Mesendoderm (in vitro differentiated cells): ENCODE measurements around the gene FTH1.

Source experiments
- DNase-seq: peaks from one replicate; pipeline ENCODE4 v3.0.0; 2013
- H2AK5ac ChIP-seq: 2 replicates; pipeline ENCODE4 v1.6.1; 2013; ENCODE audit warnings: low read length, inconsistent platforms
- H2BK120ac ChIP-seq: 2 replicates; pipeline ENCODE4 v1.6.1; 2013; ENCODE audit warnings: low read depth, mild to moderate bottlenecking, low read length, moderate library complexity, mixed read lengths
- H2BK15ac ChIP-seq: replicated peaks from 2 replicates; pipeline ENCODE4 v1.6.1; 2013; ENCODE audit warnings: low read depth, mild to moderate bottlenecking, moderate library complexity
- H2BK5ac ChIP-seq: 2 replicates; pipeline ENCODE4 v1.6.1; 2013; ENCODE audit warnings: low read length, inconsistent platforms
- H3K18ac ChIP-seq: 2 replicates; pipeline ENCODE4 v1.6.1; 2013; ENCODE audit warnings: mild to moderate bottlenecking, low read length, mixed read lengths
- H3K23ac ChIP-seq: one replicate; pipeline ENCODE4 v1.6.1; 2013; ENCODE audit warnings: low read length
- H3K27ac ChIP-seq: 2 replicates; pipeline ENCODE4 v1.5.1; 2013; ENCODE audit warnings: low read depth, mild to moderate bottlenecking, inconsistent platforms, low read length, moderate library complexity
- H3K27me3 ChIP-seq: 2 replicates; pipeline ENCODE4 v1.6.1; 2013; ENCODE audit warnings: low read length, control low read depth, mild to moderate bottlenecking, inconsistent platforms; ENCODE audit not compliant: insufficient read depth, poor library complexity
- H3K36me3 ChIP-seq: 2 replicates; pipeline ENCODE4 v1.6.1; 2013; ENCODE audit warnings: low read length, inconsistent platforms; ENCODE audit not compliant: control insufficient read depth, insufficient read depth
- H3K4ac ChIP-seq: one replicate; pipeline ENCODE4 v1.6.1; 2013; ENCODE audit warnings: low read depth, mild to moderate bottlenecking, low read length, moderate library complexity
- H3K4me1 ChIP-seq: 2 replicates; pipeline ENCODE4 v1.6.1; 2013; ENCODE audit warnings: low read depth, low read length, inconsistent platforms; ENCODE audit not compliant: control insufficient read depth
- H3K4me2 ChIP-seq: 2 replicates; pipeline ENCODE4 v1.6.1; 2013; ENCODE audit warnings: low read length
- H3K4me3 ChIP-seq: 2 replicates; pipeline ENCODE4 v1.5.1; 2013; ENCODE audit warnings: mild to moderate bottlenecking, low read length
- H3K56ac ChIP-seq: one replicate; pipeline ENCODE4 v1.6.1; 2013; ENCODE audit warnings: low read length
- H3K79me1 ChIP-seq: 2 replicates; pipeline ENCODE4 v1.6.1; 2013; ENCODE audit warnings: low read length, inconsistent platforms
- H3K79me2 ChIP-seq: 2 replicates; pipeline ENCODE4 v1.6.1; 2013; ENCODE audit warnings: mild to moderate bottlenecking, low read length; ENCODE audit not compliant: control insufficient read depth, insufficient read depth
- H3K9ac ChIP-seq: 2 replicates; pipeline ENCODE4 v1.6.1; 2013; ENCODE audit warnings: low read length, inconsistent platforms
- H4K5ac ChIP-seq: one replicate; pipeline ENCODE4 v1.6.1; 2013; ENCODE audit warnings: low read length
- H4K8ac ChIP-seq: one replicate; pipeline ENCODE4 v1.6.1; 2013; ENCODE audit warnings: low read depth, mild to moderate bottlenecking, control low read depth, low read length, moderate library complexity
- WGBS: extraction: QIAGEN DNeasy Blood & Tissue Kit; methylation state at CpG from one replicate; pipeline ENCODE4 v1.1.7; 2013; ENCODE audit warnings: low lambda C conversion rate, missing lambda C conversion rate; ENCODE audit not compliant: insufficient coverage; ENCODE audit errors: extremely low coverage; 5-methylcytosine and 5-hydroxymethylcytosine counted together

The FTH1 gene

GRCh38 chr11:62000539-62001446 lies 33.4 kb upstream of the FTH1 start:
- H3K36me3 ChIP-seq = no peaks in the 10 kb centered on the region
- no peak overlapping the region for H4K8ac ChIP-seq
- H3K27me3 ChIP-seq = no peaks in the 10 kb centered on the region
- H4K5ac ChIP-seq = no peak overlapping the region
- H3K18ac ChIP-seq = no peak overlapping the region
- H3K27ac ChIP-seq = no peak overlapping the region
- no peak overlapping the region for H3K4me3 ChIP-seq
- no peak overlapping the region for H3K9ac ChIP-seq
- WGBS = no CpG with 5 or more reads among the region's 23 CpGs
- no peak overlapping the region for H2BK5ac ChIP-seq
- no peak overlapping the region for H2BK15ac ChIP-seq
- no peak overlapping the region for H2AK5ac ChIP-seq
- H3K79me1 ChIP-seq = no peaks in the 10 kb centered on the region
- no peak overlapping the region for H2BK120ac ChIP-seq
- H3K23ac ChIP-seq = no peak overlapping the region
- no peaks in the 10 kb centered on the region for H3K79me2 ChIP-seq
- H3K56ac ChIP-seq = no peak overlapping the region
- H3K4me2 ChIP-seq = no peak overlapping the region
- no peak overlapping the region for H3K4ac ChIP-seq
- DNase-seq = no peak
- H3K4me1 ChIP-seq = no peaks in the 10 kb centered on the region

GRCh38 chr11:61999141-61999975 lies 31.9 kb upstream of the FTH1 start:
- no peaks in the 10 kb centered on the region for H3K4me1 ChIP-seq
- H3K9ac ChIP-seq = no peak overlapping the region
- H3K27ac ChIP-seq = no peak overlapping the region
- H2BK5ac ChIP-seq = no peak overlapping the region
- H3K79me1 ChIP-seq = no peaks in the 10 kb centered on the region
- no CpG with 5 or more reads among the region's 7 CpGs for WGBS
- no peak overlapping the region for H3K4ac ChIP-seq
- H2BK15ac ChIP-seq = no peak overlapping the region
- H3K18ac ChIP-seq = no peak overlapping the region
- H4K5ac ChIP-seq = no peak overlapping the region
- H3K79me2 ChIP-seq = no peaks in the 10 kb centered on the region
- H4K8ac ChIP-seq = no peak overlapping the region
- no peak overlapping the region for H3K56ac ChIP-seq
- H3K23ac ChIP-seq = no peak overlapping the region
- H2BK120ac ChIP-seq = no peak overlapping the region
- no peak overlapping the region for H2AK5ac ChIP-seq
- no peaks in the 10 kb centered on the region for H3K36me3 ChIP-seq
- DNase-seq = no peak
- no peaks in the 10 kb centered on the region for H3K27me3 ChIP-seq
- no peak overlapping the region for H3K4me2 ChIP-seq
- no peak overlapping the region for H3K4me3 ChIP-seq

- Histone ChIP-seq H2BK15ac (no peak overlapping the region), H3K79me2 (no peaks in the 10 kb centered on the region), H3K9ac (no peak overlapping the region), H3K36me3 (no peaks in the 10 kb centered on the region), H3K4me3 (no peak overlapping the region), H2BK5ac (no peak overlapping the region), H3K56ac (no peak overlapping the region), H3K4me1 (no peaks in the 10 kb centered on the region), H4K5ac (no peak overlapping the region), H3K27me3 (no peaks in the 10 kb centered on the region), H3K27ac (no peak overlapping the region), H2AK5ac (no peak overlapping the region), H3K4me2 (no peak overlapping the region), H2BK120ac (no peak overlapping the region), H3K23ac (no peak overlapping the region), H3K79me1 (no peaks in the 10 kb centered on the region), H4K8ac (no peak overlapping the region), H3K4ac (no peak overlapping the region), H3K18ac (no peak overlapping the region)
- DNase-seq = peak; percentile 25
- WGBS = no CpG with 5 or more reads among the region's 4 CpGs
Observed at GRCh38 chr11:61996933-61997332, 29.5 kb upstream of the FTH1 start.

GRCh38 chr11:61994981-61995380 lies 27.5 kb upstream of the FTH1 start:
- no peak overlapping the region for H4K5ac ChIP-seq
- H2BK5ac ChIP-seq = no peak overlapping the region
- no peak overlapping the region for H4K8ac ChIP-seq
- no peaks in the 10 kb centered on the region for H3K36me3 ChIP-seq
- H3K79me1 ChIP-seq = no peaks in the 10 kb centered on the region
- no CpG with 5 or more reads among the region's 3 CpGs for WGBS
- H3K23ac ChIP-seq = no peak overlapping the region
- no peak overlapping the region for H3K9ac ChIP-seq
- no peak overlapping the region for H3K18ac ChIP-seq
- H3K79me2 ChIP-seq = no peaks in the 10 kb centered on the region
- no peaks in the 10 kb centered on the region for H3K27me3 ChIP-seq
- H3K4me1 ChIP-seq = no peaks in the 10 kb centered on the region
- no peak for DNase-seq
- H3K4me3 ChIP-seq = no peak overlapping the region
- no peak overlapping the region for H3K56ac ChIP-seq
- no peak overlapping the region for H3K27ac ChIP-seq
- H2BK120ac ChIP-seq = no peak overlapping the region
- no peak overlapping the region for H2AK5ac ChIP-seq
- no peak overlapping the region for H2BK15ac ChIP-seq
- no peak overlapping the region for H3K4ac ChIP-seq
- H3K4me2 ChIP-seq = no peak overlapping the region

GRCh38 chr11:61985869-61986268 lies 18.4 kb upstream of the FTH1 start:
- H3K79me2 ChIP-seq = no peaks in the 10 kb centered on the region
- H3K4me1 ChIP-seq = no peaks in the 10 kb centered on the region
- no peak overlapping the region for H2AK5ac ChIP-seq
- no peak for DNase-seq
- H3K23ac ChIP-seq = no peak overlapping the region
- H2BK15ac ChIP-seq = no peak overlapping the region
- H3K36me3 ChIP-seq = no peaks in the 10 kb centered on the region
- no peak overlapping the region for H4K8ac ChIP-seq
- no peak overlapping the region for H3K18ac ChIP-seq
- H3K27ac ChIP-seq = no peak overlapping the region
- H2BK5ac ChIP-seq = no peak overlapping the region
- no CpG with 5 or more reads among the region's 5 CpGs for WGBS
- H3K79me1 ChIP-seq = no peaks in the 10 kb centered on the region
- H3K56ac ChIP-seq = no peak overlapping the region
- H2BK120ac ChIP-seq = peak overlapping the region; percentile 67
- H3K4ac ChIP-seq = no peak overlapping the region
- no peak overlapping the region for H4K5ac ChIP-seq
- no peak overlapping the region for H3K4me2 ChIP-seq
- no peaks in the 10 kb centered on the region for H3K27me3 ChIP-seq
- H3K4me3 ChIP-seq = no peak overlapping the region
- H3K9ac ChIP-seq = no peak overlapping the region
